GM04504 (cell line): ENCODE data around the gene GNPTG.
A peak's percentile ranks its signal among the peaks of the same experiment; 100 is the strongest.

Experiments used
- DNase-seq: peaks from one replicate; pipeline ENCODE4 v3.0.0-alpha.2; 2012; ENCODE audit warnings: low read depth

GNPTG gene

GRCh38 chr16:1333854-1334700 lies 17.7 kb upstream of the GNPTG start:
- DNase-seq = no peak

DNA sequence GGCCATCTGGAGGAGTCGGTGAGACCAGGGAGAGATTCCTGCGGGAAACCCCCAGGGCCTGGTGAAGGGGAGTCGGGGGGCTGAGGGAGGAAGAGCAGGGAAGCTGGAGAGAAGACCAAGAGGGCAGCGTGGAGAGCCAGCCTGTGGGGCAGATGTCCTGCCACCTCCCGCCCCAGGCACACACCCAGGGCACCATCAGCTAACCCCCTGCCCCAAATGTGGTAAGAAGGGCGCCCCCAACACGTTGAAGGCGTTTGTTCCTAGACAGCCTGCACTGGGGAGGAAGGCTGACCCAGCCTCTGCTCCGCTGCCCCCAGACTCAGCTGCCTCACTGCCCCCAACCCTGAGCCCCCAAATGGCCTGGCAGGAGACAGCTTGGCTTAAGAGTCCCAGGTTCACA lies 17.0 kb upstream of the GNPTG start:
- DNase-seq = no peak

DNA sequence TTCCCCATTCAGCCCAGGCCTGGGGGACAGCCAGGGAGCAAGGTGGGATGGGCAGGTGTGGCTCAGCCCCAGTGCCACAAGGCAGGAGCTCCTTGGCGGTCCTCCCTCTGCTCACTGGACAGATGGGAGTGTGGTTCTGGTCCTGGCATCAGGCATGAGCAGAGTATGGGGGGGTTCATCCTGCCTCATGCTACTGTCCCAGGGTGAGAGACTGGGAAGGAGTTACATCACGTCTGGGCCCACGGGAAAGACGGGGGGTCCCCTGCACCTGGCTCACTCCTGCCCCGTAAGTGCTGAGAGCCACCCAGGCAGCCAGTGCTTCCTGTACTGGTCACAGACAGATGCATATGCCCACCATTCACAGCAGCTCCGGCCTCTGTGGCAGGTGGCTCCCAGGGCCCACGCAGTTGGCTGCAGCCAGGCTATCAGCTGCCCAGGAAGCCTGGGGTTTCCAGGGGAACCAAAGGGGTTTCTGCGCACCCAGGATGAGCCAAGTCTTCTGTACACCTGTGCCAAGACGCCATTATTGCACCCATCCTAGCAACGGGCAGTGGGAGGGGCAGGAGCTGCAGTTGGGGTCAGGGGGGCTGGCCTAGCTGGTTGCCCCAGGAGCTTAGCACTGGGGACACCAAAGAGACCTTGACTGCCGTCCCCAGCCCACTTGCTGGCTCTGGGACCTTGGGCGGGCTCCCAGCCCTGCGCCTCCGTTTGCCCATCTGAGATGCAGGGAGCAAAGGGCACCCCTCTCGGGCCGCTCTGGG lies 16.3 kb upstream of the GNPTG start:
- no peak for DNase-seq

- no peak for DNase-seq
These were observed 15.7 kb upstream of the GNPTG start for GRCh38 chr16:1335996-1336395.

DNA sequence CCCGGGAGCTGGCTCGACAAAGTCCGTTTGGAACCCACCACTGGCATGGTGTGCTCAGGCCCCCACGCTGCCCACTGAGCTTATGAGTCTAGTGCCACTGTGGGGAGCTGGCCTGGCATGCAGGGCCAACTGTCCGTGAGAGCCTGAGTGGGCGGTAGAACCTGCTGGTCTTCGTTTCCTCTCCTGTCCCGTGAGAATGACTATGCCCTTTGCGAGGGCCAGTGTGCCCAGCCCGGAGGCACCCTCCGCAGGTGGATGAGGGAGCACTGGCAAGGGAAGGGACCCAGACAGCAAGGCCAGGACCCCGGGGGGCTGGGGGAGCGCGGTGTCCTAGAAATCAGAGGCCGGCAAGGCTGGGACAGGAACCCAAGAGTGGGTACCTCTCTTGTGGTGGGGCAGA lies 15.1 kb upstream of the GNPTG start:
- no peak for DNase-seq

- DNase-seq = no peak
These were observed 14.2 kb upstream of the GNPTG start for GRCh38 chr16:1337486-1337885.

DNA sequence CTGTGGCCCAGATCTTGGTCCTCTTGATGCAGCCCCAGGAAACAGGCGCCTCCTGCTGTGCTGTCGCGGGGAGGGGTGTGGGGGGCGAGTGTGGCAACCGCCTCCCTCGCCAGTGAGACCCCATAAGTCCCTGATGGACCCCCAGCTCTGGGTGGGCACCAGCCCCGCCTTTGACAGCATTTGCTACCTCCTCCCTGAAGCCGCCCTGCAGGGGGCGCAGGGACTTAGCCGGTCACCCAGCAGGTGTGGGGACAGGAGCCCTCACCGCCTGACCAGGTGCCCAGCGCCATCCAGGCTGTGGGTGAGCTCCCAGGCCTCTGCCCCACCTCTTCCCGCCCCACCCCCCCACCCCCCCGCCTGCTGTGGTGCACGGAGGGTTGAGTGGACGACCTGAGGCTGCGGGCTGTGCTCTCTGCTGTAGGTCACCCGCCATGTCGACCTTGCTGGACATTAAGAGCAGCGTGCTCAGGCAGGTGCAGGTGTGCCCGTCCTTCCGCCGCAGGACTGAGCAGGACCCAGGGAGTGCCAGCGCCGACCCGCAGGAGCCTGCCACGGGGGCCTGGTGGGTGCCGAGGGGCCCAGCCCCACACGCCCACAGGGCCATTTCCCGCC lies 13.5 kb upstream of the GNPTG start:
- DNase-seq = no peak

DNA sequence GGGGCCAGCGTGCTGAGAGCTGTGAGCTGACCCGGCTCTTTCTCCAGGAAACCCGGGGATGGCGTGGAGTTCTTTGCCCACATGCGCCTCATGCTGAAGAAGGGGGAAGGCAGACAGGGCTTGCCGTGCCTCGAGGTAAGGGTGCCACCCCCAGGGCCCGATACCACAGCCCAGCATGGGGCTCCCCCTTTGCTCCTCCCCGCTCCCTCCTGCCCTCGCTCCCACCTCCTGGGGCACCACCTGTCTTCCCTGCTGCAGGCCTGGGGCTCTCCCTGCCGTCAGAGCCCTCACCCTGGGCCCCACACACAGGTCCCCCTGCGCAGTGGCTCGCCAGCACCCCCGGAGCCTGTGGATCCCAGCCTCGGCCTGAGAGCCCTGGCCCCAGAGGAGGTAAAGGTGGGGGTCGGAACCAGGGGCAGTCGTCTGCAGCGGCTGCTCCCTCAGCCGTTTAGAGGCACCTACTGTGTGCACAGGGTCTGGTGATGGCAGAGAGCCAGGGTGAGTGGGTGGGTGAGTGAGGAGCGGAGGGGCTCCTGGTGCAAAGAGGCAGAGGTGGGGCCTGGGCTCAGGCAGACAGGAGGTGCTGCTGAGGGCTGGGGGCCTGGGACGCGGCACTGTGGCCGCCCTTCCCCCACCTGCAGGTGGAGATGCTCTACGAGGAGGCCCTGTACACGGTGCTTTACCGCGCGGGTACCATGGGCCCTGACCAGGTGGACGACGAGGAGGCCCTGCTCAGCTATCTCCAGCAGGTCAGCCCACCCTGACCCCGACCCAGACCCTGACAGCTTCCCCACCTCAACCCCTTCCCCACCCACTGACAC lies 12.7 kb upstream of the GNPTG start:
- DNase-seq = no peak

DNA sequence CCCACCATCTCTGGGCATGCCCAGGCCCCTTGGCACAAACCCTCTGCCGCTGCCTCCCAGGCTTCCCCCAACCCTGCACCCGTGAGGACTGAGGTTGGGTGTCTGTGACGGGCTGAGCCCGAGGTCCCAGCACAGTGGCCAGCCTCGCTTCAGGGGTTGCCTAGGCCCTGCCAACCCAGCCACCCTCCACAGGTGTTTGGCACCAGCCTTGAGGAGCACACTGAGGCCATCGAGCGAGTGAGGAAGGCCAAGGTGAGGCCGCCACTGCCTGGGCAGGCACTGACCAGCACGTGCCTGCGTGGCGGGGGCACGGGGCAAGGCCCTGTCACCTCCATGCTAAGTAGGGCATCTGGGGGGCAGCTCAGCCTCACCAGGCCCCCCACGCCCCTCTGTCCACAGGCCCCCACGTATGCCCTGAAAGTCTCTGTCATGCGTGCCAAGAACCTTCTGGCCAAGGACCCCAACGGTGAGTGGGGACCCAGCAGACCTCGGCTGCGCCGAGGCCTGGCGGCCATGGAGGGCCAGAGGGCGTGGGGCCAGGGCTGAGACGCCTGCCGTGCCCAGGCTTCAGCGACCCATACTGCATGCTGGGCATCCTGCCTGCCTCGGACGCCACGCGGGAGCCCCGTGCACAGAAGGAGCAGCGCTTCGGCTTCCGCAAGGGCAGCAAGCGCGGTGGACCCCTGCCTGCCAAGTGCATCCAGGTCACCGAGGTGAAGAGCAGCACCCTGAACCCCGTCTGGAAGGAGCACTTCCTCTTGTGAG lies 10.8 kb upstream of the GNPTG start:
- DNase-seq = no peak

DNA sequence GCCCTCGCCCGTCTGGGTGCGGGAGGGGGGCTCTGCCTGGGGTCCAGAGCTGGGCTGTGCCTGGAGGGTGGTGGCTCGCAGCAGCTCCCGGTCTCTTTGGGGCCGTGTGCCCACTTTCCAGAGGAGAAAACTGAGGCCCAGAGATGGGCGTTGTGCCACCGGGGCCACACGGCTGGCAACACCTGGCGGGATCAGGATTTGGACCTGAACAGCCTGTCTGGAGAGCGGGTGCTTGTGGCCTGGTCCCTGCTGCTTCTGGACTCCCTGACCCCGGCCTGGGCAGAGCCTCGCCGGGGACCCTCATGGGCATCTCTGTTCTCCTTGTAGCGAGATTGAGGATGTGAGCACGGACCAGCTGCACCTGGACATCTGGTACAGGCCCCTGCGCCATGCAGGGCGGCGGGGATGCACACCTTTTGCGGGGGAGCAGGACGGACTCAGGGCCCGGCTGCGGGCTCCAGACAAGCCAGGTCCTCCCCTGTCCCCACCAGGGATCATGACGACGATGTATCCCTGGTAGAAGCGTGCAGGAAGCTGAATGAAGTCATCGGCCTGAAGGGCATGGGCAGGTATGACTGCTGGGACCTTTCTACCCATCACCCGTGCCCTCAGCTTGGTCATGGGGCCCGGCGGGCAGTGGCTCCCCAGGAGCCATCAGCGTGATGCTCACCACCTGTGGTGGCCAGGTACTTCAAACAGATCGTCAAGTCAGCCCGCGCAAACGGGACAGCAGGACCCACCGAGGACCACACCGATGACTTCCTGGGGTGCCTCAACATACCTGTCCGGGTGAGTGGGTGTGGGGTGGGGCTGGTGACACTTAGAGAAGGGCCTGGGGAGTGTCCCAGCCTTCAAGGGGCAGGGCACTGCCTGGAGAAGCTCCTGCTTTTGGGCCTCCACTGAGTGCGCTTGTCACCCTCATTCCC lies 10.0 kb upstream of the GNPTG start:
- DNase-seq = no peak

DNA sequence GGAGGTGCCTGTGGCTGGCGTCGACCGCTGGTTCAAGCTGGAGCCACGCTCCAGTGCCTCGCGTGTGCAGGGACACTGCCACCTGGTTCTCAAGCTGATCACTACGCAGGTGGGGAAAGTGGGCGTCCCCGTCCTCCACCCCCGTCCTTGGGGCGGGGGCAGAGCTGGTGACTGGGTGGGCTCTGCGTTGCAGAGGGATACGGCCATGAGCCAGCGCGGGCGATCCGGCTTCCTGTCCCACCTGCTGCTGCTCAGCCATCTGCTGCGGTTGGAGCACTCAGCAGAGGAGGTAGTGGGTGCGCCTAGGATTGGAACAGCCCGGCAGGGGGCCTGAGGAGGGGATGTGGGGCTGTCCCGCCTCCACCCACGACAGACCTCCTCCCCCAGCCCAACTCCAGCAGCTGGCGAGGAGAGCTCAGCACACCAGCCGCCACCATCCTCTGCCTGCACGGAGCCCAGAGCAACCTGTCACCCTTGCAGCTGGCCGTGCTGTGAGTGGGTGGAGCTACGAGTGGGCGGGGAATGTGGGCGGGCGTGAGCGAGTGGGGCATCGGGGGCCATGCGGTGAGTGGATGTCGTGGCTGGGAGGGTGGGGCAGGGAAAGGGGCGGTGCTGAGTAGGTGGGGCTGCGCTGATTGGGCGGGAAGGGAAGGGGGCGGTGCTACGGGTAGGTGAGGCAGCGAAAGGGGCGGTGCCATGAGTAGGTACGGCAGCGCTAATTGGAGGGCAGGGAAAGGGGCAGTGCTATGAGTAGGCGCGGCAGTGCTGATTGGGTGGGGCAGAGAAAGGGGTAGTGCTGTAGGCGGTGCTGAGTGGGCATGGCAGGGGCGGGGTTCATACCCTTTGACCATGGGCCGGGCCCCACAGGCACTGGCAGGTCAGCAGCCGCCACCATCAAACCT lies 9.0 kb upstream of the GNPTG start:
- peak; percentile 55 for DNase-seq

DNA sequence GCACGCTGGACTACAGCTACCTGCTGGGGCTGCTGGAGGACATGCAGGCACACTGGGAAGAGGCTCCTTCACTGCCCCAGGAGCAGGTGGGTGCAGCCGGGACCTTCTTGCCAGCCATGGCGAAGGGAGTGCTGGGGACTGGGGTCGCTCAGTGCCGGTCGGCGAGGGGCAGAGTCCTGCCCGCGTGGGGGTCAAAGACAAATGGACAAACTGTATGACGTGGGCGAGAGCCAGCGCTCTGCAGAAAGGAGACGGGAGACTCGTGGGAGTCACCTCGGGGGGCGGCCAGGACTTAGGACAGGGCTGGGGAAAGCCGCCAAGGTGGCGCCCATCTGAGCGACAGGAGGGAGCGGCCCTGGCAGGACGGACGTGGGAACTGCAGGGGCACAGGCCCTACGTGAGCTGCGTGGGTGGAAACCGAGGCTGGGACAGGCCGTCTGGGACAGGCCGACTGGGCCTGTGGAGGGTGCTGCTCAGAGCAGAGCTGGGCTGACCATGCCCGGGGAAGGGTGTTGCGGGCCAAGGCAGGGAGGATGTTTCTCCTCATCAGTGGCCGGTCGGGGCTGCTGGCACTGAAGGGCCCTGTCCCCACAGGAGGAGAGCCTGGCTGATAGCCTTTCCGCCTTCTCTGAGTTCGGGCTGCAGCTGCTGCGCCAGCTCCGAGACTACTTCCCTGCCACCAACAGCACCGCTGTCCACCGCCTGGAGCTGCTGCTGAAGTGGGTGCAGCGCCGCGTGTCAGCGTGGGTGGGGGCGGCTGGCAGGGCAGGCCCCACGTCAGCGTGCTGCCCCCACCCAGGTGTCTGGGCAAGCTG lies 8.1 kb upstream of the GNPTG start:
- DNase-seq = no peak

- DNase-seq = no peak
These were observed 7.2 kb upstream of the GNPTG start for GRCh38 chr16:1344499-1344898.

DNA sequence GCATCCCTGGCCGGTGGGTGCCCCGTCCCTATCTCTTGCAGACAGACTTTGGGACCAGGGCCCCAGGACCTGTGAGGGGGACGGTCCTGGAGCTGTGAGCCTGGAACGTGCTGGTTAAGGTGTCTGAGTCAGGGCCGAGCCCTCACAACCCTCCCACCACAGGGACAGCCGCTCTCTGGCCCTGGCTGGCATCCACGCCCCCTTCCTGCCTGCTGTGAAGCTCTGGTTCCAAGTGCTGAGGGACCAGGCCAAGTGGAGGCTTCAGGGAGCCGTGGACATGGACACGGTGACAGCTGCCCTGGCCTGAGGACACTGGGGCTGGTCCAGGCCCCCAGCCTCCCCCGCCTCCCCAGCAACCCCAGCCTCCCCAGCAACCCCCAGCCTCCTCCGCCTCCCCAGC lies 6.6 kb upstream of the GNPTG start:
- DNase-seq = no peak

- no peak for DNase-seq
These were observed 5.9 kb upstream of the GNPTG start for GRCh38 chr16:1345651-1346421.

DNA sequence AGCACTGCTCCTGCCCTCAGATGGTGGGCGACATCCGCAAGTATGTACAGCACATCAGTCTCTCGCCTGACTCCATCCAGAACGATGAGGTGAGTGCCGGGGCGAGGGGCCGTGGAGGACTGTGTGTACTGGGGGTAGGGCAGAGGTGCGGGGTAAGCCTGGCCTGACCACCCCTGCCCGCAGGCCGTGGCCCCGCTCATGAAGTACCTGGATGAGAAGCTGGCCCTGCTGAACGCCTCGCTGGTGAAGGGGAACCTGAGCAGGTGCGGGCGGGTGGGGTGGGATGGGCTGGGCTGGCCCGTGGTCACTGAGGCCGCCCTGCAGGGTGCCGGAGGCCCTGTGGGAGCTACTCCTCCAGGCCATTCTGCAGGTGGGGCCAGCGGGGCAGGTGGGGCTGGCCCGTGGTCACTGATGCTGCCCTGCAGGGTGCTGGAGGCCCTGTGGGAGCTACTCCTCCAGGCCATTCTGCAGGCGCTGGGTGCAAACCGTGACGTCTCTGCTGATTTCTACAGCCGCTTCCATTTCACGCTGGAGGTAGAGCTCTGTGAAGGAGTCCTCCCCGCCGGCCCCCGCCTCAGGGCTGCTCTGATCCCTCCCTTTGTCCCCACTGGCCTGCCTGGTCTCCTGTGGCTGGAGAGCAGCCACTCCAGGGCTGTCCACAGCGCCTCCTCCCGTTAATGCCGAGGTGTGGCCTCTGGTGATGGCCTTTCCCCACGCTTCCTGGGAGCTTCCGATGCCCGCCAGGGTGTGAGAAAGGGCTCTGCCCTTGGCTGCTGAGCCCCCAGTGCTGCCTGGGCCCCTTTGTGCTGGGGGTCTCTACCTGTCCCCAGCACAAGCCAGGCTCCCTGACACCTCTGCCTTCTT lies 5.1 kb upstream of the GNPTG start:
- no peak for DNase-seq
